Measurements from ENCODE around the gene SCP2D1. TPM values are rescaled to one million over a fixed set of nuclear protein-coding genes. Genes with fewer than 3 reads are reported as not detected.

The SCP2D1 gene
- total and polyA plus RNA-seq, 2 experiments from 2014 or later, result not detected

GRCh38 chr20:18805881-18806280 is 7.7 kb upstream of the SCP2D1 start (continued):
- TF ChIP-seq POLR2AphosphoS5 (IDR thresholded peaks at IDR 0.05; ENCODE audit: low read depth), result no peak
- TF ChIP-seq EZH2phosphoT487 (IDR thresholded peaks at IDR 0.05; ENCODE audit: unreplicated experiment), result no peak
- TF ChIP-seq ZNF114 (CRISPR knock-in tag; IDR thresholded peaks at IDR 0.05), result no peak

- Mint-ChIP-seq H3K9me3 (no peaks in the 10 kb centered on the region), H3K4me3 (no peak overlapping the region), H3K4me1 (no peaks in the 10 kb centered on the region; the same call in 2 of the 3 replicates), H3K27ac (no peak overlapping the region), H3K36me3 (ENCODE audit: low read depth) (no peaks in the 10 kb centered on the region), H3K27me3 (ENCODE audit: insufficient read depth, low read depth, poor library complexity) (no peaks in the 10 kb centered on the region)
- H3K4me2 ChIP-seq, result no peak overlapping the region
- no peak for TF ChIP-seq POLR2AphosphoS5 (IDR thresholded peaks at IDR 0.05; ENCODE audit: low read depth)
- TF ChIP-seq CTCF (conservative IDR thresholded peaks at IDR 0.05; ENCODE audit: low read depth in 2 of 2), result no peak
- TF ChIP-seq REST (IDR thresholded peaks at IDR 0.05; ENCODE audit: unreplicated experiment), result no peak
- TF ChIP-seq ZNF114 (CRISPR knock-in tag; IDR thresholded peaks at IDR 0.05), result no peak
- TF ChIP-seq NANOG (IDR thresholded peaks at IDR 0.05; ENCODE audit: borderline replicate concordance), result no peak
- no peak for TF ChIP-seq ZNF331 (CRISPR knock-in tag; IDR thresholded peaks at IDR 0.05; ENCODE audit: low read depth)
- TF ChIP-seq EZH2 (IDR thresholded peaks at IDR 0.05; ENCODE audit: low read depth, unreplicated experiment), result no peak
- H3K27ac ChIP-seq (ENCODE audit: low read depth), result no peak overlapping the region
- H3K4me1 ChIP-seq (ENCODE audit: insufficient read depth), result no peaks in the 10 kb centered on the region
- H2AFZ ChIP-seq, result no peak overlapping the region
- H3K4me3 ChIP-seq, result no peak overlapping the region
- H3K9me2 ChIP-seq (ENCODE audit: insufficient read depth), result peaks cover 6% of the 10 kb centered on the region; the same call in 1 of the 2 replicates
- DNase-seq (ENCODE audit: low spot score) (no peak), ATAC-seq (no peak)
- no peaks in the 10 kb centered on the region for H3K79me2 ChIP-seq (replicated peaks; ENCODE audit: insufficient read depth)
- H3F3A ChIP-seq (replicated peaks; ENCODE audit: low read depth), result no peaks in the 10 kb centered on the region
- H4K20me1 ChIP-seq (replicated peaks; ENCODE audit: insufficient read depth), result no peaks in the 10 kb centered on the region
- no peaks in the 10 kb centered on the region for H3K36me3 ChIP-seq (ENCODE audit: insufficient read depth)
- H3K27me3 ChIP-seq (ENCODE audit: insufficient read depth), result no peaks in the 10 kb centered on the region
Observed at GRCh38 chr20:18808712-18809111, 4.9 kb upstream of the SCP2D1 start.

- Histone ChIP-seq H3K36me3 (ENCODE audit: insufficient read depth) (no peaks in the 10 kb centered on the region), H3K27me3 (ENCODE audit: insufficient read depth) (no peaks in the 10 kb centered on the region), H3K9me2 (ENCODE audit: insufficient read depth) (peaks cover 6% of the 10 kb centered on the region; the same call in 1 of the 2 replicates), H2AFZ (no peak overlapping the region), H3K4me2 (no peak overlapping the region), H3K4me3 (no peak overlapping the region), H3K79me2 (replicated peaks; ENCODE audit: insufficient read depth) (no peaks in the 10 kb centered on the region), H3K27ac (ENCODE audit: low read depth) (no peak overlapping the region), H4K20me1 (replicated peaks; ENCODE audit: insufficient read depth) (no peaks in the 10 kb centered on the region), H3K4me1 (ENCODE audit: insufficient read depth) (no peaks in the 10 kb centered on the region), H3F3A (replicated peaks; ENCODE audit: low read depth) (no peaks in the 10 kb centered on the region)
- Mint-ChIP-seq H3K4me1 (no peaks in the 10 kb centered on the region; the same call in 2 of the 3 replicates), H3K36me3 (ENCODE audit: low read depth) (no peaks in the 10 kb centered on the region), H3K27me3 (ENCODE audit: insufficient read depth, low read depth, poor library complexity) (no peaks in the 10 kb centered on the region), H3K27ac (no peak overlapping the region), H3K4me3 (no peak overlapping the region), H3K9me3 (no peaks in the 10 kb centered on the region)
- no peak for DNase-seq (ENCODE audit: low spot score)
- ATAC-seq, result no peak
- TF ChIP-seq EZH2phosphoT487 (IDR thresholded peaks at IDR 0.05; ENCODE audit: unreplicated experiment), result no peak
- no peak for TF ChIP-seq CREB1 (CRISPR knock-in tag; IDR thresholded peaks at IDR 0.05; ENCODE audit: low read depth)
- TF ChIP-seq CTCF (conservative IDR thresholded peaks at IDR 0.05; ENCODE audit: low read depth in 2 of 2), result no peak
Observed at GRCh38 chr20:18811186-18811585, 2.4 kb upstream of the SCP2D1 start.

Data from GM23338 (cell line).